Endodermal cell (in vitro differentiated cells): ENCODE measurements around the gene HECW1. TPM values are rescaled to one million over a fixed set of nuclear protein-coding genes. Genes with fewer than 3 reads are reported as not detected.

ENCODE experiments used
- DNase-seq: peaks from one replicate; pipeline ENCODE4 v3.0.0-alpha.2; 2017
- H3K27ac ChIP-seq: 2 replicates; pipeline ENCODE4 v1.5.1; 2013; ENCODE audit warnings: mild to moderate bottlenecking, low read depth, low read length, moderate library complexity
- H3K27me3 ChIP-seq: 2 replicates; pipeline ENCODE4 v1.6.1; 2013; ENCODE audit warnings: mild to moderate bottlenecking, low read length, moderate library complexity; ENCODE audit not compliant: insufficient read depth, control insufficient read depth, poor library complexity, severe bottlenecking
- H3K36me3 ChIP-seq: 2 replicates; pipeline ENCODE4 v1.7.0; 2013; ENCODE audit warnings: mild to moderate bottlenecking, low read length, moderate library complexity; ENCODE audit not compliant: control insufficient read depth, insufficient read depth
- H3K4me1 ChIP-seq: one replicate; pipeline ENCODE4 v1.7.0; 2013; ENCODE audit warnings: low read length; ENCODE audit not compliant: control insufficient read depth, insufficient read depth
- H3K4me3 ChIP-seq: 2 replicates; pipeline ENCODE4 v1.5.1; 2013; ENCODE audit warnings: mild to moderate bottlenecking, low read length, moderate library complexity
- H3K9ac ChIP-seq: 2 replicates; pipeline ENCODE4 v1.6.1; 2013; ENCODE audit warnings: mild to moderate bottlenecking, low read length, moderate library complexity; ENCODE audit not compliant: poor library complexity, severe bottlenecking; ENCODE audit errors: extremely low read depth
- H3K9me3 ChIP-seq: 2 replicates; pipeline ENCODE4 v1.6.1; 2013; ENCODE audit warnings: mild to moderate bottlenecking, low read length, moderate library complexity; ENCODE audit not compliant: control insufficient read depth
- H3K27ac Mint-ChIP-seq: 2 replicates; pipeline ENCODE4 v1.8.0; 2020; ENCODE audit warnings: mixed read lengths
- H3K27me3 Mint-ChIP-seq: 2 replicates; pipeline ENCODE4 v1.8.0; 2021; ENCODE audit warnings: mild to moderate bottlenecking, mixed read lengths; ENCODE audit not compliant: insufficient read depth
- H3K36me3 Mint-ChIP-seq: 2 replicates; pipeline ENCODE4 v1.8.0; 2020; ENCODE audit warnings: low read depth, mixed read lengths
- H3K4me1 Mint-ChIP-seq: 2 replicates; pipeline ENCODE4 v1.8.0; 2020; ENCODE audit warnings: mixed read lengths
- H3K4me3 Mint-ChIP-seq: 2 replicates; pipeline ENCODE4 v1.8.0; 2020; ENCODE audit warnings: mild to moderate bottlenecking, moderate library complexity, mixed read lengths
- H3K9me3 Mint-ChIP-seq: 2 replicates; pipeline ENCODE4 v1.8.0; 2020; ENCODE audit warnings: mild to moderate bottlenecking, mixed read lengths
- CTCF ChIP-seq: fragments of 200-600 bp; sonication (generic); conservative IDR thresholded peaks from 2 replicates; pipeline ENCODE4 v1.5.0; 2021; ENCODE audit warnings: antibody characterized with exemption, mild to moderate bottlenecking
- WGBS, 2 experiments: methylation state at CpG; one replicate each; pipeline versions ENCODE4 v1.1.5 to v1.1.7; 2013; ENCODE audit warnings: missing lambda C conversion rate in 2 of 2, mixed read lengths in 1 of 2; ENCODE audit not compliant: insufficient coverage in 1 of 2, insufficient read length in 1 of 2; 5-methylcytosine and 5-hydroxymethylcytosine counted together
- total RNA-seq, 2 donors: library from RNA; stranded (reverse); fragmentation: NEBNext Ultra II Directional in 1 of 2; extraction: Animal tissue kit (Norgen Biotek cat#: 25700) in 1 of 2; gene quantifications; 2 replicates in 1 of 2; 3 replicates in 1 of 2; pipeline ENCODE4 v1.2.1, GENCODE V29; 2021

HECW1 gene
- total RNA-seq, 2 donors from 2014 or later: 4.6 to 12.0 TPM

- Histone ChIP-seq H3K36me3 (no peaks in the 10 kb centered on the region), H3K27me3 (no peaks in the 10 kb centered on the region), H3K4me3 (no peak overlapping the region), H3K9me3 (no peaks in the 10 kb centered on the region), H3K4me1 (no peaks in the 10 kb centered on the region), H3K9ac (no peak overlapping the region), H3K27ac (no peak overlapping the region)
- Mint-ChIP-seq H3K9me3 (no peaks in the 10 kb centered on the region), H3K27me3 (peaks cover 6% of the 10 kb centered on the region), H3K27ac (no peak overlapping the region), H3K4me1 (peaks cover 15% of the 10 kb centered on the region), H3K4me3 (no peak overlapping the region), H3K36me3 (no peaks in the 10 kb centered on the region)
- TF ChIP-seq CTCF: no peak
- 72 to 75% methylated on average over 3 to 4 of the region's 4 CpGs for WGBS, 2 experiments
- DNase-seq: peak; percentile 53
Measured at GRCh38 chr7:43303740-43304241, 191.3 kb downstream of the HECW1 start.

- no peaks in the 10 kb centered on the region for H3K27me3 Mint-ChIP-seq
- no peak overlapping the region for H3K27ac Mint-ChIP-seq
- no peak for TF ChIP-seq CTCF
- H3K9me3 Mint-ChIP-seq: no peaks in the 10 kb centered on the region
- H3K4me3 ChIP-seq: no peak overlapping the region
- H3K4me1 ChIP-seq: no peaks in the 10 kb centered on the region
- no peak overlapping the region for H3K27ac ChIP-seq
- no peaks in the 10 kb centered on the region for H3K9me3 ChIP-seq
- H3K9ac ChIP-seq: no peak overlapping the region
- no peak overlapping the region for H3K4me3 Mint-ChIP-seq
- H3K36me3 Mint-ChIP-seq: no peaks in the 10 kb centered on the region
- DNase-seq: no peak
- WGBS, 2 experiments: 86 to 100% methylated on average over 1 to 5 of the region's 5 CpGs
- H3K27me3 ChIP-seq: no peaks in the 10 kb centered on the region
- H3K36me3 ChIP-seq: no peaks in the 10 kb centered on the region
- peaks cover 15% of the 10 kb centered on the region for H3K4me1 Mint-ChIP-seq
Measured at GRCh38 chr7:43306404-43306803, 194.0 kb downstream of the HECW1 start.

- H3K27me3 ChIP-seq: no peaks in the 10 kb centered on the region
- H3K27ac ChIP-seq: no peak overlapping the region
- no peaks in the 10 kb centered on the region for H3K36me3 ChIP-seq
- TF ChIP-seq CTCF: no peak
- peaks cover 15% of the 10 kb centered on the region for H3K4me1 Mint-ChIP-seq
- no peaks in the 10 kb centered on the region for H3K4me1 ChIP-seq
- H3K9me3 ChIP-seq: no peaks in the 10 kb centered on the region
- no peak overlapping the region for H3K27ac Mint-ChIP-seq
- no peak overlapping the region for H3K4me3 ChIP-seq
- H3K9ac ChIP-seq: no peak overlapping the region
- no peaks in the 10 kb centered on the region for H3K36me3 Mint-ChIP-seq
- H3K27me3 Mint-ChIP-seq: no peaks in the 10 kb centered on the region
- H3K9me3 Mint-ChIP-seq: no peaks in the 10 kb centered on the region
- 100% methylated on average over 1 of the region's 1 CpG for WGBS, 2 experiments
- no peak overlapping the region for H3K4me3 Mint-ChIP-seq
- DNase-seq: no peak
Measured at GRCh38 chr7:43307522-43307921, 195.1 kb downstream of the HECW1 start.
